ENCODE results near the gene TAC4.

The TAC4 gene

DNA sequence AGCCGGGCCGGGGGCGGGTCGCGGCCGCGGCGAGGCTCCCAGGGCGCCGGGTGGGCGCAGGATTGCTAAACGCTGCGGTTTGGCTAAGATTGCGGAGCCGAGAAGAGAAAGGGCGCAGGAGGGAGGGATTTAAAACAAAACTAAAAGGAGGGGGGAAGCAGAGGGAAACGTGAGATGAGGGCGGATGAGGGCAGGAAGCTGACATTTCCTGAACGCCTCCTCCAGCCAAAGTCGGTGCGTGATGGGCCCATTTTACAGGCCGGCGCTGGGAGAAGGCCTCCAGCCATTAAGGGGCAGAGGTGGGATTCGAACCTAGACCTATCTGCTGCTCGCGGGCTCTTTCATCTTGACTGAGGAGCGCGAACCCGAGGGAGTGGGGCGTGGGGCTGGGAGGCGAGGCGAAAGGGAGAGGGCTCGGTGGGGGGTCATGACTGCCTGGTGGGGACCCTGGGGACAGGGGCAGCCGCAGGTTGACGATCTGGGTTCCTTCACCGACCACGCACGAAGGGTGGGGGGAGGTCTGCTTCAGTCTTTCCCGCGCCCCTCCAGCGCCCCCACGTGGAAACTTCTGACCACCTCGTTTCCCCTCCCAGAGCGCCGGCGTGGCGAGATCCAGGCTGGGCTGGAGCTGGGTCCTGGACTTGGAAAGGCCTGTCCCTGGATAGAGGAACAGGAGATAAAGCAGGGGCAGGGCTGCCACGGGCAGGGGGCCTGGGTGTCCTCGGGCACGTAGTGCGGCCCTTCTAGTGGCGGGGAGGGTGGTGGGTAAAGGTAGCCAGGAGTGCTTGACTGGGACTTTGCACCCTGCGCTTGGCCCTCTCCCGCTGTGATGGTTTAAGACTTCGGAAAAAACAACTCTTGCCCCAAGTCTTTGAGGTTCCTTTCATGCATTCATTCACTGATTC lies 3.8 kb upstream of the TAC4 start:
- peak overlapping the region; percentile 72 for H3K9ac ChIP-seq (ENCODE audit: low read depth, low read length)
- peaks cover 9% of the 10 kb centered on the region for H3K4me1 ChIP-seq (ENCODE audit: control insufficient read depth, insufficient read depth, low read length)
- no peaks in the 10 kb centered on the region for H3K36me3 ChIP-seq (ENCODE audit: insufficient read depth, low read length)
- H3K4me2 ChIP-seq (ENCODE audit: low read length) = peak overlapping the region; percentile 90
- no peaks in the 10 kb centered on the region for H3K9me3 ChIP-seq (replicated peaks; ENCODE audit: low read length)
- H3K4me3 ChIP-seq (ENCODE audit: low read length) = peak overlapping the region; percentile 76
- peaks cover 3% of the 10 kb centered on the region for H3K27me3 ChIP-seq (ENCODE audit: control insufficient read depth, insufficient read depth, low read length)

- Histone ChIP-seq H3K4me1 (ENCODE audit: control insufficient read depth, insufficient read depth, low read length) (peaks cover 9% of the 10 kb centered on the region), H3K27me3 (ENCODE audit: control insufficient read depth, insufficient read depth, low read length) (peaks cover 3% of the 10 kb centered on the region), H3K4me3 (ENCODE audit: low read length) (peak overlapping the region; percentile 76), H3K36me3 (ENCODE audit: insufficient read depth, low read length) (no peaks in the 10 kb centered on the region), H3K9ac (ENCODE audit: low read depth, low read length) (peak overlapping the region; percentile 72), H3K9me3 (replicated peaks; ENCODE audit: low read length) (no peaks in the 10 kb centered on the region), H3K4me2 (ENCODE audit: low read length) (peak overlapping the region; percentile 90)
Measured at GRCh38 chr17:49850772-49851386, 3.0 kb upstream of the TAC4 start.

DNA sequence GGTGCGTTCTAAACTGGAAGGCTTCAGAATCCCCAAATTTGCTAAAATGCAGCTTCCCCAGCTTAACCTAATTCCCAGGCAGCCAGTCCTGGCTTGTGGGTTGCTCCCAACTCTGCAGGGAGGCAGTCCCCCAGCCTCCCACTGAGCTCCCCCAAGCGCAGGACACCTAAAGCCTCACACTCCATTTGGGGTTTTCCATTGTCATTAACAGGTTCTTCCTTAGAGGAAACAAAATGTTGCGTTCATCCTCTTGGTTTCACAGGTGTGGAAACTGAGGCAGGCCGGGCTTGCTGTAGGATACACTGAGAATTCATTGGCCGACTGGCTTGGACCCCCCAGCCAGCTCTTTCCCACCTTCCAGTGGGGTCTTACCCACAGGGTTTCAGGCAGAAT lies 2.3 kb upstream of the TAC4 start:
- Histone ChIP-seq H3K4me1 (ENCODE audit: control insufficient read depth, insufficient read depth, low read length) (peaks cover 11% of the 10 kb centered on the region), H3K4me3 (ENCODE audit: low read length) (no peak overlapping the region)

GRCh38 chr17:49848739-49849138 lies 870 bp upstream of the TAC4 start:
- Histone ChIP-seq H3K4me1 (ENCODE audit: control insufficient read depth, insufficient read depth, low read length) (peaks cover 16% of the 10 kb centered on the region), H3K9me3 (replicated peaks; ENCODE audit: low read length) (no peaks in the 10 kb centered on the region), H3K27me3 (ENCODE audit: control insufficient read depth, insufficient read depth, low read length) (peaks cover 3% of the 10 kb centered on the region), H3K4me2 (ENCODE audit: low read length) (no peak overlapping the region), H3K4me3 (ENCODE audit: low read length) (no peak overlapping the region), H3K9ac (ENCODE audit: low read depth, low read length) (no peak overlapping the region), H3K36me3 (ENCODE audit: insufficient read depth, low read length) (no peaks in the 10 kb centered on the region)

More for the DNA sequence above, 2.3 kb upstream of the TAC4 start:
- H3K9ac ChIP-seq (ENCODE audit: low read depth, low read length) = no peak overlapping the region
- H3K4me2 ChIP-seq (ENCODE audit: low read length) = no peak overlapping the region
- H3K36me3 ChIP-seq (ENCODE audit: insufficient read depth, low read length) = no peaks in the 10 kb centered on the region
- H3K9me3 ChIP-seq (replicated peaks; ENCODE audit: low read length) = no peaks in the 10 kb centered on the region
- peaks cover 3% of the 10 kb centered on the region for H3K27me3 ChIP-seq (ENCODE audit: control insufficient read depth, insufficient read depth, low read length)

- Histone ChIP-seq H3K4me1 (ENCODE audit: control insufficient read depth, insufficient read depth, low read length) (peaks cover 16% of the 10 kb centered on the region), H3K36me3 (ENCODE audit: insufficient read depth, low read length) (no peaks in the 10 kb centered on the region), H3K9ac (ENCODE audit: low read depth, low read length) (no peak overlapping the region), H3K4me3 (ENCODE audit: low read length) (no peak overlapping the region), H3K4me2 (ENCODE audit: low read length) (no peak overlapping the region), H3K27me3 (ENCODE audit: control insufficient read depth, insufficient read depth, low read length) (no peaks in the 10 kb centered on the region), H3K9me3 (replicated peaks; ENCODE audit: low read length) (no peaks in the 10 kb centered on the region)
Measured at GRCh38 chr17:49846938-49847712, 744 bp downstream of the TAC4 start.

- no peaks in the 10 kb centered on the region for H3K36me3 ChIP-seq (ENCODE audit: insufficient read depth, low read length)
- H3K4me3 ChIP-seq (ENCODE audit: low read length) = no peak overlapping the region
- no peak overlapping the region for H3K9ac ChIP-seq (ENCODE audit: low read depth, low read length)
- H3K27me3 ChIP-seq (ENCODE audit: control insufficient read depth, insufficient read depth, low read length) = no peaks in the 10 kb centered on the region
- H3K9me3 ChIP-seq (replicated peaks; ENCODE audit: low read length) = no peaks in the 10 kb centered on the region
- H3K4me2 ChIP-seq (ENCODE audit: low read length) = no peak overlapping the region
- H3K4me1 ChIP-seq (ENCODE audit: control insufficient read depth, insufficient read depth, low read length) = peaks cover 8% of the 10 kb centered on the region
Measured at GRCh38 chr17:49845321-49845720, 2.5 kb downstream of the TAC4 start.

DNA sequence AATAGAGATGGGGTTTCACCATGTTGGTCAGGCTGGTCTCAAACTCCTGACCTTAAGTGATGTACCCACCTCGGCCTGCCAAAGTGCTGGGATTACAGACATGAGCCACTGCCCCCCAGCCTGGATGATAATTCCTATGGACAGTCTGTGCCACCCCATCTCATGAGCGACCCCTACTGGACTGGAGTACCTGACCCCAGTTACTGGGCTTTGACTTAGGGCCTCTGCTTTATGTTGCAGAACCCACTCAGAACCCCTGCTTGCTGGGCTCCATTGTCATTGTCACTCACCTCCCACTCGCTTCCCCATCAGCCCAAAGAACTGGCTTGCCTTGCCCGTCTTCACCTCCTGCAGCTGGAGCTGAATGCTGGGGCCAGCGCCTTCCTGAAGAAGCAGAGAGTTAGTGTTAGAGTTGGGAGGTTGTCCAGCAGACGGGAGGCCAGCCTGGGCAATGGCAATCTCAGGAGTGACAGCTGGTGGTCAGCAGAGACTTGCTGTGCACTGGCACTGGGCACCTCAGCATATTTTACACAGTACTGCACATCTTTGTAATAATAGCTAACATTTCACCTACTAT lies 4.0 kb downstream of the TAC4 start:
- Histone ChIP-seq H3K4me2 (ENCODE audit: low read length) (no peak overlapping the region), H3K4me3 (ENCODE audit: low read length) (no peak overlapping the region), H3K27me3 (ENCODE audit: control insufficient read depth, insufficient read depth, low read length) (no peaks in the 10 kb centered on the region), H3K4me1 (ENCODE audit: control insufficient read depth, insufficient read depth, low read length) (peaks cover 7% of the 10 kb centered on the region), H3K9ac (ENCODE audit: low read depth, low read length) (no peak overlapping the region), H3K9me3 (replicated peaks; ENCODE audit: low read length) (no peaks in the 10 kb centered on the region), H3K36me3 (ENCODE audit: insufficient read depth, low read length) (no peaks in the 10 kb centered on the region)

DNA sequence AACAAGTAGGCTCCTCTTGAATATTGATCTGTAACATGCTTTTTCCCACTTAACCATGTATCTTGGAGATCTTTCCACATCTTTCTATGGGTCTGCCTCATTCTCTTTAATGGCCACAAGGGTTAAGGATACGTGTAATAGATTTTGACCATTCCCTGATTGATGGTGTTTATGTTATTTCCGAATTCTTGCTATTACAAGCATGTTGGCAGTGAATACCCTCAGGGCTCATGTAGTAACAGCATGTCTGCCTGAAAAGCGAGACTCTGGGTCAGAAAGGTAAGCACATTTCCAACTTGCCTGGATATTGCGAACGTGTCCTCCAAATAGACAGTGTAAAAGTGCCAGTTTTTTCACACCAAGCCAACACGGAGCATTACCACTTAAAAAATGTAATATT lies 5.0 kb downstream of the TAC4 start:
- peaks cover 7% of the 10 kb centered on the region for H3K4me1 ChIP-seq (ENCODE audit: control insufficient read depth, insufficient read depth, low read length)
- no peaks in the 10 kb centered on the region for H3K9me3 ChIP-seq (replicated peaks; ENCODE audit: low read length)
- H3K4me2 ChIP-seq (ENCODE audit: low read length) = no peak overlapping the region
- H3K36me3 ChIP-seq (ENCODE audit: insufficient read depth, low read length) = no peaks in the 10 kb centered on the region
- H3K27me3 ChIP-seq (ENCODE audit: control insufficient read depth, insufficient read depth, low read length) = no peaks in the 10 kb centered on the region
- H3K4me3 ChIP-seq (ENCODE audit: low read length) = no peak overlapping the region
- no peak overlapping the region for H3K9ac ChIP-seq (ENCODE audit: low read depth, low read length)

GRCh38 chr17:49842371-49842770 lies 5.5 kb downstream of the TAC4 start:
- Histone ChIP-seq H3K9ac (ENCODE audit: low read depth, low read length) (no peak overlapping the region), H3K36me3 (ENCODE audit: insufficient read depth, low read length) (no peaks in the 10 kb centered on the region), H3K27me3 (ENCODE audit: control insufficient read depth, insufficient read depth, low read length) (no peaks in the 10 kb centered on the region)

DNA sequence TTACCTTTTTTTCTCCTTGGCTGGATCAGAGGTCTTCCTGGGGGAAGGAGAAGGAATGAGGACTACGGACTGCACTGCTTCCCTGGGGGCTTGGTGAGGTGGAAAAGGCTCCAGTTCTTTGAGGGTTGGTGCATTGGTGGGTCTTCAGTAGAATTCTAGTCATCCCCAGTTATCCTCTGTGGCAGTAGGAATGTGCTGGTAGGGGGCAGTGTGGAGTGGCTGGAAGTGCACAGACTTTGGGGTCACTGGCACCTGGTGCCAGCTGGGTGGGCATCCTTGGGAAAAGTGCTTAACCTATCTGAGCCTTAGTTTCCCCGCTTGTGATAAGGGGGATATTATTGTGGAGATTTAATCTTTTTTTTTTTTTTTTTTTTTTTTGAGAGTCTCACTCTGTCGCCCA lies 6.3 kb downstream of the TAC4 start:
- H3K9ac ChIP-seq (ENCODE audit: low read depth, low read length) = no peak overlapping the region
- no peak overlapping the region for H3K4me2 ChIP-seq (ENCODE audit: low read length)
- H3K36me3 ChIP-seq (ENCODE audit: insufficient read depth, low read length) = no peaks in the 10 kb centered on the region
- H3K4me1 ChIP-seq (ENCODE audit: control insufficient read depth, insufficient read depth, low read length) = peaks cover 9% of the 10 kb centered on the region
- no peaks in the 10 kb centered on the region for H3K27me3 ChIP-seq (ENCODE audit: control insufficient read depth, insufficient read depth, low read length)
- no peak overlapping the region for H3K4me3 ChIP-seq (ENCODE audit: low read length)
- no peaks in the 10 kb centered on the region for H3K9me3 ChIP-seq (replicated peaks; ENCODE audit: low read length)

More at GRCh38 chr17:49842371-49842770, 5.5 kb downstream of the TAC4 start:
- H3K4me1 ChIP-seq (ENCODE audit: control insufficient read depth, insufficient read depth, low read length) = peaks cover 7% of the 10 kb centered on the region
- no peaks in the 10 kb centered on the region for H3K9me3 ChIP-seq (replicated peaks; ENCODE audit: low read length)
- H3K4me3 ChIP-seq (ENCODE audit: low read length) = no peak overlapping the region
- H3K4me2 ChIP-seq (ENCODE audit: low read length) = no peak overlapping the region

DNA sequence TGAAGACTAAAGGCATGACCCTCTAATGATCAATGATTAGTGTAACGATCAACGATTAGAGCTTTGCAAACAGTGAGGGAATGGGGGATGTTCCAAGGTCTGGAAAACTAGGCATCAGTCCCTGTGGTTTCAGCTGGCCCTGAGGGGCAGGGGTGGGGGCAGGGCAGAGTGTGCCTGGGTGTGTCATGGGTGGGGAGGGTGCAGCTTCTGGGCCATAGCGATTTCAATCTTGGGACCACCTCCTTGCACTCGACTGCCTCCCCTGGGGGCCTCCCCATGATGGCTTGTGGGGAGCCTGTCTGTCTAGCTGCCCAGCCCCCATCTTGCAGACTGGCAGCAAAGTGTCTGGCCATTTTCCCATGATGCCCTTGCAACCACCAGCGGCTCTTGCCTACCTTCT lies 8.4 kb downstream of the TAC4 start:
- H3K4me3 ChIP-seq (ENCODE audit: low read length) = no peak overlapping the region
- H3K4me2 ChIP-seq (ENCODE audit: low read length) = no peak overlapping the region
- H3K36me3 ChIP-seq (ENCODE audit: insufficient read depth, low read length) = no peaks in the 10 kb centered on the region
- no peaks in the 10 kb centered on the region for H3K27me3 ChIP-seq (ENCODE audit: control insufficient read depth, insufficient read depth, low read length)
- H3K4me1 ChIP-seq (ENCODE audit: control insufficient read depth, insufficient read depth, low read length) = peaks cover 14% of the 10 kb centered on the region
- H3K9me3 ChIP-seq (replicated peaks; ENCODE audit: low read length) = no peaks in the 10 kb centered on the region
- H3K9ac ChIP-seq (ENCODE audit: low read depth, low read length) = no peak overlapping the region

Data from skeletal muscle satellite cell (primary cell).